Colon (tissue), 2 donors: ENCODE data around the gene MAP4K3.
"Not testable (repeated sequence)": the region's sequence is repeated elsewhere in the genome, so short reads cannot be mapped to it uniquely, and the experiment has no call there.

Source experiments
- FAIRE-seq: peaks from 2 replicates; lab custom pipeline; 2012; peaks lifted over from hg19 to GRCh38; lab: Jason Lieb, UNC
- donor health status: control.
- donor health status: control.

MAP4K3 gene

GRCh38 chr2:39370101-39370500, 67.0 kb downstream of the MAP4K3 start:
- no peak for FAIRE-seq

GRCh38 chr2:39368846-39369245, 68.2 kb downstream of the MAP4K3 start:
- FAIRE-seq = no peak

- FAIRE-seq = no peak
Measured at GRCh38 chr2:39368376-39368775, 68.7 kb downstream of the MAP4K3 start.

GRCh38 chr2:39362595-39362994, 74.5 kb downstream of the MAP4K3 start:
- no peak for FAIRE-seq

- FAIRE-seq = peak; percentile 75
Measured at GRCh38 chr2:39361511-39361910, 75.6 kb downstream of the MAP4K3 start.

GRCh38 chr2:39360342-39360741, 76.7 kb downstream of the MAP4K3 start:
- not testable (repeated sequence) for FAIRE-seq

GRCh38 chr2:39359453-39360038, 77.5 kb downstream of the MAP4K3 start:
- FAIRE-seq = no peak

- FAIRE-seq = no peak
Measured at GRCh38 chr2:39356922-39357639, 80.0 kb downstream of the MAP4K3 start.

GRCh38 chr2:39350658-39351057, 86.4 kb downstream of the MAP4K3 start:
- no peak for FAIRE-seq

- FAIRE-seq = no peak
Measured at GRCh38 chr2:39338502-39338901, 98.6 kb downstream of the MAP4K3 start.

GRCh38 chr2:39335930-39336329, 101.2 kb downstream of the MAP4K3 start:
- no peak for FAIRE-seq

GRCh38 chr2:39334978-39335377, 102.1 kb downstream of the MAP4K3 start:
- FAIRE-seq = no peak

- FAIRE-seq = no peak
Measured at GRCh38 chr2:39334529-39334928, 102.6 kb downstream of the MAP4K3 start.

- no peak for FAIRE-seq
Measured at GRCh38 chr2:39326644-39327043, 110.4 kb downstream of the MAP4K3 start.

GRCh38 chr2:39325966-39326365, 111.1 kb downstream of the MAP4K3 start:
- no peak for FAIRE-seq

GRCh38 chr2:39321056-39322035, 115.7 kb downstream of the MAP4K3 start:
- not testable (repeated sequence) for FAIRE-seq

- no peak for FAIRE-seq
Measured at GRCh38 chr2:39320162-39320561, 116.9 kb downstream of the MAP4K3 start.

GRCh38 chr2:39313575-39313974, 123.5 kb downstream of the MAP4K3 start:
- FAIRE-seq = no peak

GRCh38 chr2:39311469-39311868, 125.6 kb downstream of the MAP4K3 start:
- no peak for FAIRE-seq

GRCh38 chr2:39308778-39309177, 128.3 kb downstream of the MAP4K3 start:
- FAIRE-seq = no peak

- no peak for FAIRE-seq
Measured at GRCh38 chr2:39306626-39307025, 130.5 kb downstream of the MAP4K3 start.

GRCh38 chr2:39304729-39305128, 132.4 kb downstream of the MAP4K3 start:
- no peak for FAIRE-seq

GRCh38 chr2:39304200-39304599, 132.9 kb downstream of the MAP4K3 start:
- FAIRE-seq = no peak
